Globus pallidus (tissue), 1 donor: Measurements from ENCODE around the gene TMEM222.

Source experiments
- DNase-seq: peaks from one replicate; pipeline ENCODE4 v3.0.0-alpha.2; 2015; ENCODE audit warnings: low spot score

TMEM222 gene

GRCh38 chr1:27359822-27360158 lies 37.8 kb downstream of the TMEM222 start:
- no peak for DNase-seq

GRCh38 chr1:27360159-27361043 lies 38.4 kb downstream of the TMEM222 start:
- DNase-seq: no peak

- no peak for DNase-seq
Observed at GRCh38 chr1:27361044-27361402, 39.1 kb downstream of the TMEM222 start.

- no peak for DNase-seq
Observed at GRCh38 chr1:27361553-27361952, 39.6 kb downstream of the TMEM222 start.

- DNase-seq: no peak
Observed at GRCh38 chr1:27363766-27364695, 42.1 kb downstream of the TMEM222 start.

GRCh38 chr1:27364696-27365371 lies 42.9 kb downstream of the TMEM222 start:
- DNase-seq: no peak

- DNase-seq: peak; percentile 80
Observed at GRCh38 chr1:27365372-27366112, 43.6 kb downstream of the TMEM222 start.

GRCh38 chr1:27366113-27366410 lies 44.1 kb downstream of the TMEM222 start:
- peak; percentile 24 for DNase-seq

GRCh38 chr1:27366411-27367159 lies 44.6 kb downstream of the TMEM222 start, which contains the start of gene MAP3K6:
TSS of gene MAP3K6 (minus strand) at chr1:27366961. CDS start at chr1:27366597, 364 bp downstream.
- DNase-seq: peak; percentile 42

- DNase-seq: no peak
Observed at GRCh38 chr1:27367160-27367650, 45.2 kb downstream of the TMEM222 start.

- DNase-seq: no peak
Observed at GRCh38 chr1:27368869-27369582, 47.1 kb downstream of the TMEM222 start.

- DNase-seq: no peak
Observed at GRCh38 chr1:27372022-27372807, 50.3 kb downstream of the TMEM222 start.

- no peak for DNase-seq
Observed at GRCh38 chr1:27372808-27373690, 51.1 kb downstream of the TMEM222 start.

GRCh38 chr1:27374362-27375086 lies 52.6 kb downstream of the TMEM222 start, which contains the start of gene FCN3:
TSS of gene FCN3 (minus strand) at chr1:27374824. CDS start at chr1:27374818, 6 bp downstream.
- DNase-seq: no peak

- no peak for DNase-seq
Observed at GRCh38 chr1:27377760-27378495, 56.0 kb downstream of the TMEM222 start.

GRCh38 chr1:27379564-27380122 lies 57.7 kb downstream of the TMEM222 start:
- DNase-seq: no peak
